BLaER1 (cell line): ENCODE measurements around the gene HTR2C.

ENCODE experiments used
- H3K27ac ChIP-seq: shearing (Covaris generic); formaldehyde crosslinking; 2 replicates; pipeline ENCODE4 v1.8.1; 2022
- H3K27me3 ChIP-seq: shearing (Covaris generic); formaldehyde crosslinking; 2 replicates; pipeline ENCODE4 v1.8.1; 2022
- H3K36me3 ChIP-seq: shearing (Covaris generic); formaldehyde crosslinking; 2 replicates; pipeline ENCODE4 v1.8.1; 2022
- H3K4me1 ChIP-seq: shearing (Covaris generic); formaldehyde crosslinking; 2 replicates; pipeline ENCODE4 v1.8.1; 2022
- H3K4me2 ChIP-seq: shearing (Covaris generic); formaldehyde crosslinking; 2 replicates; pipeline ENCODE4 v1.8.1; 2022
- H3K4me3 ChIP-seq: shearing (Covaris generic); formaldehyde crosslinking; 2 replicates; pipeline ENCODE4 v1.8.1; 2022
- H3K9ac ChIP-seq: shearing (Covaris generic); formaldehyde crosslinking; 2 replicates; pipeline ENCODE4 v1.8.1; 2022
- H3K9me3 ChIP-seq: shearing (Covaris generic); formaldehyde crosslinking; 2 replicates; pipeline ENCODE4 v1.8.1; 2022
- H4K20me1 ChIP-seq: shearing (Covaris generic); formaldehyde crosslinking; 2 replicates; pipeline ENCODE4 v1.8.1; 2022
- Cebpa-rat ChIP-seq: shearing (Covaris generic); IDR thresholded peaks from 2 replicates; pipeline ENCODE4 v1.8.1; 2022

HTR2C gene

GRCh38 chrX:114710571-114710970 lies 126.7 kb downstream of the HTR2C start:
- Histone ChIP-seq H3K9me3 (no peaks in the 10 kb centered on the region), H4K20me1 (no peaks in the 10 kb centered on the region), H3K36me3 (no peaks in the 10 kb centered on the region), H3K27me3 (peaks cover 61% of the 10 kb centered on the region), H3K9ac (no peak overlapping the region), H3K4me3 (no peak overlapping the region), H3K27ac (no peak overlapping the region), H3K4me1 (no peaks in the 10 kb centered on the region), H3K4me2 (no peak overlapping the region)
- TF ChIP-seq Cebpa-rat = no peak

- no peak for TF ChIP-seq Cebpa-rat
- peaks cover 71% of the 10 kb centered on the region for H3K27me3 ChIP-seq
Measured at GRCh38 chrX:114712466-114712865, 128.6 kb downstream of the HTR2C start.

GRCh38 chrX:114715096-114715495 lies 131.2 kb downstream of the HTR2C start:
- peaks cover 56% of the 10 kb centered on the region for H3K27me3 ChIP-seq

More at GRCh38 chrX:114712466-114712865, 128.6 kb downstream of the HTR2C start:
- Histone ChIP-seq H3K9ac (no peak overlapping the region), H3K4me3 (no peak overlapping the region), H3K27ac (no peak overlapping the region), H4K20me1 (no peaks in the 10 kb centered on the region), H3K9me3 (no peaks in the 10 kb centered on the region), H3K4me2 (no peak overlapping the region), H3K4me1 (no peaks in the 10 kb centered on the region), H3K36me3 (no peaks in the 10 kb centered on the region)

GRCh38 chrX:114717921-114718320 lies 134.0 kb downstream of the HTR2C start:
- Histone ChIP-seq H3K4me1 (no peaks in the 10 kb centered on the region), H3K9ac (no peak overlapping the region), H3K27ac (no peak overlapping the region), H3K36me3 (no peaks in the 10 kb centered on the region), H3K9me3 (no peaks in the 10 kb centered on the region), H4K20me1 (no peaks in the 10 kb centered on the region), H3K4me2 (no peak overlapping the region), H3K27me3 (peaks cover 36% of the 10 kb centered on the region), H3K4me3 (no peak overlapping the region)
- no peak for TF ChIP-seq Cebpa-rat

More at GRCh38 chrX:114715096-114715495, 131.2 kb downstream of the HTR2C start:
- Histone ChIP-seq H3K4me2 (no peak overlapping the region), H3K4me1 (no peaks in the 10 kb centered on the region), H3K4me3 (no peak overlapping the region), H4K20me1 (no peaks in the 10 kb centered on the region), H3K9ac (no peak overlapping the region), H3K36me3 (no peaks in the 10 kb centered on the region), H3K27ac (no peak overlapping the region), H3K9me3 (no peaks in the 10 kb centered on the region)
- no peak for TF ChIP-seq Cebpa-rat

- H3K9me3 ChIP-seq = no peaks in the 10 kb centered on the region
Measured at GRCh38 chrX:114766541-114766940, 182.7 kb downstream of the HTR2C start.

GRCh38 chrX:114774691-114775090 lies 190.8 kb downstream of the HTR2C start:
- TF ChIP-seq Cebpa-rat = no peak
- Histone ChIP-seq H3K4me2 (no peak overlapping the region), H4K20me1 (no peaks in the 10 kb centered on the region), H3K9ac (no peak overlapping the region), H3K9me3 (no peaks in the 10 kb centered on the region), H3K27ac (no peak overlapping the region), H3K4me3 (no peak overlapping the region), H3K36me3 (no peaks in the 10 kb centered on the region), H3K27me3 (peaks cover 51% of the 10 kb centered on the region), H3K4me1 (no peaks in the 10 kb centered on the region)

More at GRCh38 chrX:114766541-114766940, 182.7 kb downstream of the HTR2C start:
- no peak for TF ChIP-seq Cebpa-rat
- peaks cover 33% of the 10 kb centered on the region; the same call in 1 of the 2 replicates for H3K27me3 ChIP-seq
- H3K4me2 ChIP-seq = no peak overlapping the region
- no peaks in the 10 kb centered on the region for H3K4me1 ChIP-seq
- no peak overlapping the region for H3K27ac ChIP-seq
- no peak overlapping the region for H3K9ac ChIP-seq
- no peak overlapping the region for H3K4me3 ChIP-seq
- no peaks in the 10 kb centered on the region for H3K36me3 ChIP-seq
- H4K20me1 ChIP-seq = no peaks in the 10 kb centered on the region

- Histone ChIP-seq H3K36me3 (no peaks in the 10 kb centered on the region), H3K9ac (no peak overlapping the region), H3K4me3 (no peak overlapping the region), H3K4me1 (no peaks in the 10 kb centered on the region), H4K20me1 (no peaks in the 10 kb centered on the region), H3K27me3 (peaks cover 45% of the 10 kb centered on the region), H3K27ac (no peak overlapping the region), H3K4me2 (no peak overlapping the region), H3K9me3 (0 out of 2 replicates have a peak, but pooled peaks cover 5% of the 10 kb centered on the region)
- no peak for TF ChIP-seq Cebpa-rat
Measured at GRCh38 chrX:114782925-114783324, 199.0 kb downstream of the HTR2C start.

GRCh38 chrX:114787061-114787460 lies 203.2 kb downstream of the HTR2C start:
- no peak for TF ChIP-seq Cebpa-rat
- no peak overlapping the region for H3K4me3 ChIP-seq
- H3K27ac ChIP-seq = no peak overlapping the region
- no peak overlapping the region for H3K9ac ChIP-seq
- H3K4me1 ChIP-seq = no peaks in the 10 kb centered on the region
- no peaks in the 10 kb centered on the region for H4K20me1 ChIP-seq
- no peaks in the 10 kb centered on the region for H3K36me3 ChIP-seq
- H3K9me3 ChIP-seq = 0 out of 2 replicates have a peak, but pooled peaks cover 5% of the 10 kb centered on the region
- peaks cover 37% of the 10 kb centered on the region for H3K27me3 ChIP-seq
- no peak overlapping the region for H3K4me2 ChIP-seq

- Histone ChIP-seq H3K27ac (no peak overlapping the region), H3K9me3 (0 out of 2 replicates have a peak, but pooled peaks cover 4% of the 10 kb centered on the region), H3K9ac (no peak overlapping the region), H4K20me1 (peaks cover 5% of the 10 kb centered on the region; the same call in 1 of the 2 replicates), H3K4me3 (no peak overlapping the region), H3K27me3 (peaks cover 50% of the 10 kb centered on the region), H3K36me3 (no peaks in the 10 kb centered on the region), H3K4me1 (no peaks in the 10 kb centered on the region), H3K4me2 (no peak overlapping the region)
- TF ChIP-seq Cebpa-rat = no peak
Measured at GRCh38 chrX:114797494-114797893, 213.6 kb downstream of the HTR2C start.

GRCh38 chrX:114798907-114799306 lies 215.0 kb downstream of the HTR2C start:
- Histone ChIP-seq H4K20me1 (peaks cover 5% of the 10 kb centered on the region; the same call in 1 of the 2 replicates), H3K36me3 (no peaks in the 10 kb centered on the region), H3K27ac (no peak overlapping the region), H3K4me3 (no peak overlapping the region), H3K4me2 (no peak overlapping the region), H3K27me3 (peaks cover 50% of the 10 kb centered on the region), H3K9me3 (0 out of 2 replicates have a peak, but pooled peaks cover 4% of the 10 kb centered on the region), H3K9ac (no peak overlapping the region), H3K4me1 (no peaks in the 10 kb centered on the region)
- TF ChIP-seq Cebpa-rat = no peak

GRCh38 chrX:114800719-114801118 lies 216.8 kb downstream of the HTR2C start:
- no peak overlapping the region for H3K9ac ChIP-seq
- peaks cover 49% of the 10 kb centered on the region for H3K27me3 ChIP-seq
- no peaks in the 10 kb centered on the region for H3K4me1 ChIP-seq
- H3K36me3 ChIP-seq = no peaks in the 10 kb centered on the region
- H3K9me3 ChIP-seq = 0 out of 2 replicates have a peak, but pooled peaks cover under 1% of the 10 kb centered on the region
- TF ChIP-seq Cebpa-rat = no peak
- H3K4me2 ChIP-seq = no peak overlapping the region
- H3K27ac ChIP-seq = no peak overlapping the region
- H4K20me1 ChIP-seq = peaks cover 5% of the 10 kb centered on the region; the same call in 1 of the 2 replicates
- no peak overlapping the region for H3K4me3 ChIP-seq
